ENCODE results near the gene UBXN10.

UBXN10 gene

GRCh38 chr1:20151906-20152598 is 33.8 kb upstream of the UBXN10 start:
- DNase-seq (ENCODE audit: low spot score), result peak; percentile 69

- DNase-seq (ENCODE audit: low spot score), result peak; percentile 18
Observed at GRCh38 chr1:20152599-20152930, 33.3 kb upstream of the UBXN10 start.

GRCh38 chr1:20153000-20153418 is 32.9 kb upstream of the UBXN10 start:
- DNase-seq (ENCODE audit: low spot score), result peak; percentile 70

- no peak for DNase-seq (ENCODE audit: low spot score)
Observed at GRCh38 chr1:20154301-20154831, 31.5 kb upstream of the UBXN10 start.

GRCh38 chr1:20158358-20159070 is 27.4 kb upstream of the UBXN10 start:
- no peak for DNase-seq (ENCODE audit: low spot score)

GRCh38 chr1:20160034-20160433 is 25.9 kb upstream of the UBXN10 start:
- no peak for DNase-seq (ENCODE audit: low spot score)

GRCh38 chr1:20164694-20165202 is 21.1 kb upstream of the UBXN10 start:
- peak; percentile 80 for DNase-seq (ENCODE audit: low spot score)

- DNase-seq (ENCODE audit: low spot score), result no peak
Observed at GRCh38 chr1:20165522-20165951, 20.4 kb upstream of the UBXN10 start.

- no peak for DNase-seq (ENCODE audit: low spot score)
Observed at GRCh38 chr1:20166051-20166450, 19.8 kb upstream of the UBXN10 start.

- no peak for DNase-seq (ENCODE audit: low spot score)
Observed at GRCh38 chr1:20167126-20167525, 18.8 kb upstream of the UBXN10 start.

GRCh38 chr1:20168564-20169491 is 17.1 kb upstream of the UBXN10 start:
- no peak for DNase-seq (ENCODE audit: low spot score)

GRCh38 chr1:20169932-20170331 is 16.0 kb upstream of the UBXN10 start:
- DNase-seq (ENCODE audit: low spot score), result no peak

- DNase-seq (ENCODE audit: low spot score), result no peak
Observed at GRCh38 chr1:20172033-20172590, 13.8 kb upstream of the UBXN10 start.

GRCh38 chr1:20174937-20175666 is 10.8 kb upstream of the UBXN10 start:
- DNase-seq (ENCODE audit: low spot score), result peak; percentile 35

GRCh38 chr1:20178634-20179370 is 7.1 kb upstream of the UBXN10 start:
- DNase-seq (ENCODE audit: low spot score), result peak; percentile 38

- DNase-seq (ENCODE audit: low spot score), result no peak
Observed at GRCh38 chr1:20179371-20180128, 6.3 kb upstream of the UBXN10 start.

GRCh38 chr1:20180129-20180843 is 5.6 kb upstream of the UBXN10 start:
- no peak for DNase-seq (ENCODE audit: low spot score)

GRCh38 chr1:20180844-20181207 is 5.1 kb upstream of the UBXN10 start:
- DNase-seq (ENCODE audit: low spot score), result no peak

- no peak for DNase-seq (ENCODE audit: low spot score)
Observed at GRCh38 chr1:20182415-20182814, 3.5 kb upstream of the UBXN10 start.

All from pons (tissue), 1 donor.